GM23248 (cell line): ENCODE data around the gene POLE2.

Experiments used
- EZH2 ChIP-seq: fragments of 200-600 bp; sonication (generic); IDR thresholded peaks from 2 replicates; pipeline ENCODE4 v1.6.1; 2018; ENCODE audit warnings: antibody characterized with exemption, mild to moderate bottlenecking; ENCODE audit not compliant: insufficient read depth, poor library complexity, severe bottlenecking
- EZH2phosphoT487 ChIP-seq: fragments of 200-600 bp; sonication (generic); IDR thresholded peaks from 2 replicates; pipeline ENCODE4 v1.6.1; 2018; ENCODE audit warnings: antibody characterized with exemption, moderate library complexity, mild to moderate bottlenecking, low read depth; ENCODE audit not compliant: insufficient read depth

GRCh38 chr14:49598189-49598484, 89.9 kb downstream of the POLE2 start:
- TF ChIP-seq EZH2, result no peak
- no peak for TF ChIP-seq EZH2phosphoT487
